HepG2 (cell line): ENCODE data around the gene DDAH1. TPM values are rescaled to one million over a fixed set of nuclear protein-coding genes. Genes with fewer than 3 reads are reported as not detected.

Experiments
- AHR ChIP-seq: IDR thresholded peaks from 2 replicates; pipeline ENCODE4 v1.6.1; 2018; ENCODE audit warnings: missing genetic modification reagents, missing compliant biosample characterization
- CC2D1A ChIP-seq: sonication (generic); formaldehyde crosslinking; IDR thresholded peaks from 2 replicates; pipeline ENCODE4 v1.8.1; 2023; ENCODE audit warnings: mild to moderate bottlenecking, missing genetic modification reagents
- DMTF1 ChIP-seq: sonication (generic); formaldehyde crosslinking; IDR thresholded peaks from 2 replicates; pipeline ENCODE4 v1.4.0; 2020; ENCODE audit warnings: mild to moderate bottlenecking, missing genetic modification reagents
- FOXK1 ChIP-seq: sonication (generic); formaldehyde crosslinking; IDR thresholded peaks from 2 replicates; pipeline ENCODE4 v1.4.0; 2020; ENCODE audit warnings: low read depth, missing genetic modification reagents, borderline replicate concordance
- HDAC2 ChIP-seq: sonication (generic); formaldehyde crosslinking; IDR thresholded peaks from 2 replicates; pipeline ENCODE4 v1.4.0; 2020; ENCODE audit warnings: missing genetic modification reagents
- ZBTB4 ChIP-seq: sonication (generic); formaldehyde crosslinking; IDR thresholded peaks from 2 replicates; pipeline ENCODE4 v1.4.0; 2020; ENCODE audit warnings: missing genetic modification reagents, mild to moderate bottlenecking, borderline replicate concordance
- ZNF543 ChIP-seq: sonication (generic); formaldehyde crosslinking; IDR thresholded peaks from 2 replicates; pipeline ENCODE4 v1.4.0; 2020; ENCODE audit warnings: mild to moderate bottlenecking, missing genetic modification reagents
- ZSCAN20 ChIP-seq: sonication (generic); formaldehyde crosslinking; IDR thresholded peaks from 2 replicates; pipeline ENCODE4 v1.4.0; 2020; ENCODE audit warnings: missing genetic modification reagents, mild to moderate bottlenecking, borderline replicate concordance
- polyA plus RNA-seq, 8 experiments: library from polyadenylated mRNA; depleted of rRNA in 3 of 8; stranded (reverse) in 7 of 8; unstranded in 1 of 8; fragments of >200 nt; fragmentation: Illumina TruSeq in 4 of 8; extraction: Trizol in 4 of 8; gene quantifications; 2 replicates each; pipeline versions ENCODE4 v1.2.1 to v1.2.3, GENCODE V29; 2011 to 2016; ENCODE audit warnings: low read depth in 4 of 8, missing spikeins in 1 of 8, mixed read lengths in 1 of 8; ENCODE audit not compliant: insufficient read depth in 1 of 8
- total RNA-seq, 5 experiments: library from RNA; depleted of rRNA; stranded (reverse); fragments of >200 nt; fragmentation: Illumina TruSeq; extraction: Trizol; gene quantifications; 2 replicates each; pipeline ENCODE4 v1.2.3, GENCODE V29; 2016; ENCODE audit warnings: low read depth in 1 of 5
- TF ChIP-seq, protein P1 (sequence below): IDR thresholded peaks from 2 replicates; pipeline ENCODE4 v1.6.1; 2016; ENCODE audit warnings: low read depth
- TF ChIP-seq, protein P2 (sequence below): sonication (generic); formaldehyde crosslinking; IDR thresholded peaks from 2 replicates; pipeline ENCODE4 v1.5.0; 2020; ENCODE audit warnings: missing genetic modification reagents
- TF ChIP-seq, protein P3 (sequence below): sonication (generic); formaldehyde crosslinking; IDR thresholded peaks from 2 replicates; pipeline ENCODE4 v1.4.0; 2020; ENCODE audit warnings: missing genetic modification reagents
- TF ChIP-seq, protein P4 (sequence below): sonication (generic); formaldehyde crosslinking; IDR thresholded peaks from 2 replicates; pipeline ENCODE4 v1.4.0; 2020; ENCODE audit warnings: mild to moderate bottlenecking, missing genetic modification reagents
- TF ChIP-seq, protein P5 (sequence below): IDR thresholded peaks from 2 replicates; pipeline ENCODE4 v1.6.1; 2016; ENCODE audit warnings: missing compliant biosample characterization, missing genetic modification reagents, borderline replicate concordance

The DDAH1 gene
- total and polyA plus RNA-seq, 2 of the 13 experiments (the other 11 are each of a cell fraction or from before 2014, with no cell fraction given) = 39.7 to 64.4 TPM

DNA sequence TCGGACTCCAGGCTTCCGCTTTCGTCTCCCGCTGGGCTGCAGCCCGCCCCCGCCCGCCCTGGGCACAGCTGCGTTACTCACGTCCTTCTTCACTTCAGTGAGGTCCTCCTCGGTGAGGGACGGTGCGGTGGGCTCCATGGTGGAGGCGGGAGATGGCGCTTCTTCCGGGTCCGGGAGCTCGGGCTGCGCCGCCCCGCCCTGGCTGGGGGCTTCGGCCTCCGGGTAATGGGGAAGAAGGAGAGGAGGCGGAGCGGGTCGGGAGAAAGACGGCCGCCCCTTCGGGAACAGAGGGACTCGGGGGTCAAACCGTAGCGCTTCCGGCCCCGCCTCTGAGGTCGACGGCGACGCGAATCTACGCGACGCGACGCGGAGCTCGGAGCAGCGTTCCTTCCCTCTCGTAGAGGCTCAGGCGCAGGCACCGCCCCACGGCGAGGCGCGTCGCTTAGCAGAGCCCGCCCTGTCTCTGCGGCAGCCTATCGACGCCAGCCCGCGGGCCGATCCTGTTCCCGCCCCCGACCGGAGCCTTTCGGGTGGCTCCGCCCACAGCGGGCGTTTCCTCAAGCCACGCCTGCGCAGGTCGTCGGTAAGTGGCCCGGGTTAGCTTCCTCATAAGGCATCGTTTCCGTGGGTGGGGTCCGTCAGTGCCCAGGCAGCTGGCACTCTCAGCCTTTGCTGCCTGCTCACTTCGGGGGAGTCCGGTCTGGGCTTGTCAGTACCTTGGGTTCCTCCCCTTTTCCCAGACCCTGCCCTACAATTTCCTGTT lies 188.6 kb downstream of the DDAH1 start, which contains the start of gene BCL10 (continued):
- no peak for TF ChIP-seq CC2D1A (CRISPR knock-in tag)
- TF ChIP-seq HDAC2 (CRISPR knock-in tag) = peak; percentile 65; the same call in 1 of the 2 replicates
- no peak for TF ChIP-seq DMTF1
- TF ChIP-seq ZBTB4 (CRISPR knock-in tag) = no peak
- TF ChIP-seq AHR (CRISPR knock-in tag) = peak; percentile 20; the same call in 1 of the 2 replicates
- TF ChIP-seq, protein P1, sequence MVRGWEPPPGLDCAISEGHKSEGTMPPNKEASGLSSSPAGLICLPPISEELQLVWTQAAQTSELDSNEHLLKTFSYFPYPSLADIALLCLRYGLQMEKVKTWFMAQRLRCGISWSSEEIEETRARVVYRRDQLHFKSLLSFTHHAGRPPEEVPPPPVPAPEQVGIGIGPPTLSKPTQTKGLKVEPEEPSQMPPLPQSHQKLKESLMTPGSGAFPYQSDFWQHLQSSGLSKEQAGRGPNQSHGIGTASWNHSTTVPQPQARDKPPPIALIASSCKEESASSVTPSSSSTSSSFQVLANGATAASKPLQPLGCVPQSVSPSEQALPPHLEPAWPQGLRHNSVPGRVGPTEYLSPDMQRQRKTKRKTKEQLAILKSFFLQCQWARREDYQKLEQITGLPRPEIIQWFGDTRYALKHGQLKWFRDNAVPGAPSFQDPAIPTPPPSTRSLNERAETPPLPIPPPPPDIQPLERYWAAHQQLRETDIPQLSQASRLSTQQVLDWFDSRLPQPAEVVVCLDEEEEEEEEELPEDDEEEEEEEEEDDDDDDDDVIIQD (CRISPR knock-in tag) = peak; percentile 85
- 0 out of 2 replicates have a peak, but pooled peaks have one; percentile 40 for TF ChIP-seq FOXK1 (CRISPR knock-in tag)
- TF ChIP-seq, protein P2, sequence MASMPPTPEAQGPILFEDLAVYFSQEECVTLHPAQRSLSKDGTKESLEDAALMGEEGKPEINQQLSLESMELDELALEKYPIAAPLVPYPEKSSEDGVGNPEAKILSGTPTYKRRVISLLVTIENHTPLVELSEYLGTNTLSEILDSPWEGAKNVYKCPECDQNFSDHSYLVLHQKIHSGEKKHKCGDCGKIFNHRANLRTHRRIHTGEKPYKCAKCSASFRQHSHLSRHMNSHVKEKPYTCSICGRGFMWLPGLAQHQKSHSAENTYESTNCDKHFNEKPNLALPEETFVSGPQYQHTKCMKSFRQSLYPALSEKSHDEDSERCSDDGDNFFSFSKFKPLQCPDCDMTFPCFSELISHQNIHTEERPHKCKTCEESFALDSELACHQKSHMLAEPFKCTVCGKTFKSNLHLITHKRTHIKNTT = no peak
- TF ChIP-seq, protein P3, sequence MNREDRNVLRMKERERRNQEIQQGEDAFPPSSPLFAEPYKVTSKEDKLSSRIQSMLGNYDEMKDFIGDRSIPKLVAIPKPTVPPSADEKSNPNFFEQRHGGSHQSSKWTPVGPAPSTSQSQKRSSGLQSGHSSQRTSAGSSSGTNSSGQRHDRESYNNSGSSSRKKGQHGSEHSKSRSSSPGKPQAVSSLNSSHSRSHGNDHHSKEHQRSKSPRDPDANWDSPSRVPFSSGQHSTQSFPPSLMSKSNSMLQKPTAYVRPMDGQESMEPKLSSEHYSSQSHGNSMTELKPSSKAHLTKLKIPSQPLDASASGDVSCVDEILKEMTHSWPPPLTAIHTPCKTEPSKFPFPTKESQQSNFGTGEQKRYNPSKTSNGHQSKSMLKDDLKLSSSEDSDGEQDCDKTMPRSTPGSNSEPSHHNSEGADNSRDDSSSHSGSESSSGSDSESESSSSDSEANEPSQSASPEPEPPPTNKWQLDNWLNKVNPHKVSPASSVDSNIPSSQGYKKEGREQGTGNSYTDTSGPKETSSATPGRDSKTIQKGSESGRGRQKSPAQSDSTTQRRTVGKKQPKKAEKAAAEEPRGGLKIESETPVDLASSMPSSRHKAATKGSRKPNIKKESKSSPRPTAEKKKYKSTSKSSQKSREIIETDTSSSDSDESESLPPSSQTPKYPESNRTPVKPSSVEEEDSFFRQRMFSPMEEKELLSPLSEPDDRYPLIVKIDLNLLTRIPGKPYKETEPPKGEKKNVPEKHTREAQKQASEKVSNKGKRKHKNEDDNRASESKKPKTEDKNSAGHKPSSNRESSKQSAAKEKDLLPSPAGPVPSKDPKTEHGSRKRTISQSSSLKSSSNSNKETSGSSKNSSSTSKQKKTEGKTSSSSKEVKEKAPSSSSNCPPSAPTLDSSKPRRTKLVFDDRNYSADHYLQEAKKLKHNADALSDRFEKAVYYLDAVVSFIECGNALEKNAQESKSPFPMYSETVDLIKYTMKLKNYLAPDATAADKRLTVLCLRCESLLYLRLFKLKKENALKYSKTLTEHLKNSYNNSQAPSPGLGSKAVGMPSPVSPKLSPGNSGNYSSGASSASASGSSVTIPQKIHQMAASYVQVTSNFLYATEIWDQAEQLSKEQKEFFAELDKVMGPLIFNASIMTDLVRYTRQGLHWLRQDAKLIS (CRISPR knock-in tag) = no peak
- peak; percentile 41; the same call in 1 of the 2 replicates for TF ChIP-seq ZNF543 (CRISPR knock-in tag)
- TF ChIP-seq, protein P4, sequence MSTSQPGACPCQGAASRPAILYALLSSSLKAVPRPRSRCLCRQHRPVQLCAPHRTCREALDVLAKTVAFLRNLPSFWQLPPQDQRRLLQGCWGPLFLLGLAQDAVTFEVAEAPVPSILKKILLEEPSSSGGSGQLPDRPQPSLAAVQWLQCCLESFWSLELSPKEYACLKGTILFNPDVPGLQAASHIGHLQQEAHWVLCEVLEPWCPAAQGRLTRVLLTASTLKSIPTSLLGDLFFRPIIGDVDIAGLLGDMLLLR (CRISPR knock-in tag) = no peak
- TF ChIP-seq, protein P5, sequence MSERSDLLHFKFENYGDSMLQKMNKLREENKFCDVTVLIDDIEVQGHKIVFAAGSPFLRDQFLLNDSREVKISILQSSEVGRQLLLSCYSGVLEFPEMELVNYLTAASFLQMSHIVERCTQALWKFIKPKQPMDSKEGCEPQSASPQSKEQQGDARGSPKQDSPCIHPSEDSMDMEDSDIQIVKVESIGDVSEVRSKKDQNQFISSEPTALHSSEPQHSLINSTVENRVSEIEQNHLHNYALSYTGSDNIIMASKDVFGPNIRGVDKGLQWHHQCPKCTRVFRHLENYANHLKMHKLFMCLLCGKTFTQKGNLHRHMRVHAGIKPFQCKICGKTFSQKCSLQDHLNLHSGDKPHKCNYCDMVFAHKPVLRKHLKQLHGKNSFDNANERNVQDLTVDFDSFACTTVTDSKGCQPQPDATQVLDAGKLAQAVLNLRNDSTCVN (CRISPR knock-in tag) = no peak; the same call in 1 of the 2 replicates
- TF ChIP-seq ZSCAN20 (CRISPR knock-in tag) = no peak
